Natural killer cell (primary cell): ENCODE measurements around the gene PC. TPM values are rescaled to one million over a fixed set of nuclear protein-coding genes. Genes with fewer than 3 reads are reported as not detected.

ENCODE experiments used
- ATAC-seq, 3 donors: fragments of 150-1000 bp in 2 of 3; fragments of 200-7000 bp in 1 of 3; cut with Tn5 transposase; 1 replicate in 1 of 3; 2 replicates in 2 of 3; pipeline ENCODE4 v1.10.0; 2021; ENCODE audit warnings: mild to moderate bottlenecking in 2 of 3, moderate library complexity in 2 of 3
- DNase-seq, 2 donors: peaks; one replicate each; pipeline versions ENCODE4 v3.0.0 to v3.0.0-alpha.2; 2013 to 2021; ENCODE audit warnings: mixed read lengths in 1 of 2
- H3K27ac ChIP-seq: one replicate; pipeline ENCODE4 v1.5.1; 2013; ENCODE audit warnings: mild to moderate bottlenecking, low read length
- H3K27me3 ChIP-seq: one replicate; pipeline ENCODE4 v1.6.1; 2013; ENCODE audit warnings: low read length; ENCODE audit not compliant: control insufficient read depth, insufficient read depth
- H3K36me3 ChIP-seq: one replicate; pipeline ENCODE4 v1.6.1; 2013; ENCODE audit warnings: low read length; ENCODE audit not compliant: control insufficient read depth, insufficient read depth
- H3K4me1 ChIP-seq: one replicate; pipeline ENCODE4 v1.6.1; 2013; ENCODE audit warnings: low read length; ENCODE audit not compliant: control insufficient read depth, insufficient read depth
- H3K4me3 ChIP-seq: one replicate; pipeline ENCODE4 v1.5.1; 2013; ENCODE audit warnings: low read length
- H3K9me3 ChIP-seq: one replicate; pipeline ENCODE4 v1.6.1; 2013; ENCODE audit warnings: low read length; ENCODE audit not compliant: control insufficient read depth, insufficient read depth
- H3K27ac Mint-ChIP-seq, 2 donors: one replicate each; pipeline ENCODE4 v1.8.0; 2022; ENCODE audit warnings: mild to moderate bottlenecking in 2 of 2, mixed read lengths in 2 of 2, moderate library complexity in 1 of 2
- H3K27me3 Mint-ChIP-seq, 2 donors: one replicate each; pipeline ENCODE4 v1.8.0; 2022; ENCODE audit warnings: low read depth in 2 of 2, mixed read lengths in 2 of 2
- H3K36me3 Mint-ChIP-seq: one replicate; pipeline ENCODE4 v1.8.0; 2022; ENCODE audit warnings: mixed read lengths
- H3K4me1 Mint-ChIP-seq, 2 donors: one replicate each; pipeline ENCODE4 v1.8.0; 2022; ENCODE audit warnings: mixed read lengths in 2 of 2
- H3K4me3 Mint-ChIP-seq: one replicate; pipeline ENCODE4 v1.8.0; 2022; ENCODE audit warnings: mild to moderate bottlenecking, moderate library complexity, mixed read lengths
- H3K9me3 Mint-ChIP-seq, 2 donors: one replicate each; pipeline ENCODE4 v1.8.0; 2022; ENCODE audit warnings: mixed read lengths in 2 of 2
- CTCF ChIP-seq: fragments of 200-600 bp; IDR thresholded peaks from one replicate; pipeline ENCODE4 v1.8.0; 2022; ENCODE audit warnings: antibody characterized with exemption
- WGBS: methylation state at CpG from one replicate; pipeline ENCODE4 v1.1.7; 2013; ENCODE audit warnings: missing lambda C conversion rate; ENCODE audit not compliant: insufficient coverage; 5-methylcytosine and 5-hydroxymethylcytosine counted together
- intact Hi-C: fragments of 100-400 bp; cut with micrococcal nuclease; formaldehyde crosslinking; loops from one replicate; pipeline ENCODE4 v1.14.2; 2022
- total RNA-seq, 4 donors: library from RNA; stranded (reverse); fragments of 120-200 nt in 1 of 4; gene quantifications; one replicate each; pipeline versions ENCODE4 v1.2.3 to v1.2.4, GENCODE V29; 2013 to 2022

Gene PC
- total RNA-seq, 3 donors from 2014 or later (not counting 1 experiment from before 2014, with no cell fraction given) = 4.1 to 5.9 (median 4.6) TPM

GRCh38 chr11:66846671-66847091 lies 111.5 kb downstream of the PC start:
- no peak overlapping the region for H3K4me3 ChIP-seq
- TF ChIP-seq CTCF = no peak
- 96% methylated on average over 4 of the region's 4 CpGs for WGBS

DNA sequence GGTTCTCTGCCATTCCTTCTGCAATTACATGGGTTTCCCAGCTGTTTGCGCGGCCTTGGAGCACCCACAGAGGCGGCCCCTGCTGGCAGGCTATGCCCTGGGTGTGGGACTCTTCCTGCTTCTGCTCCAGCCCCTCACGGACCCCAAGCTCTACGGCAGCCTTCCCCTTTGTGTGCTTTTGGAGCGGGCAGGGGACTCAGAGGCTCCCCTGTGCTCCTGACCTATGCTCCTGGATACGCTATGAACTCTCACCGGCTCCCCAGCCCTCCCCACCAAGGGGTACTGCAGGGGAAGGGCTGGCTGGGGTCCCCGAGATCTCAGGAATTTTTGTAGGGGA lies 112.3 kb downstream of the PC start:
- Mint-ChIP-seq H3K27me3 (no peaks in the 10 kb centered on the region), H3K4me3 (no peak overlapping the region), H3K27ac (no peak overlapping the region), H3K4me1 (peaks cover 22 to 36% of the 10 kb centered on the region in 2 donors), H3K36me3 (no peaks in the 10 kb centered on the region), H3K9me3 (no peaks in the 10 kb centered on the region)
- WGBS = 96% methylated on average over 8 of the region's 9 CpGs
- Histone ChIP-seq H3K9me3 (no peaks in the 10 kb centered on the region), H3K27ac (no peak overlapping the region), H3K4me1 (peaks cover 30% of the 10 kb centered on the region), H3K27me3 (no peaks in the 10 kb centered on the region), H3K4me3 (no peak overlapping the region), H3K36me3 (peaks cover 10% of the 10 kb centered on the region)
- no peak for ATAC-seq
- no peak for TF ChIP-seq CTCF
- intact Hi-C loops = no loop called here
- no peak for DNase-seq

More at GRCh38 chr11:66846671-66847091, 111.5 kb downstream of the PC start:
- Histone ChIP-seq H3K36me3 (peaks cover 10% of the 10 kb centered on the region), H3K4me1 (peaks cover 22% of the 10 kb centered on the region), H3K27ac (no peak overlapping the region), H3K9me3 (no peaks in the 10 kb centered on the region), H3K27me3 (no peaks in the 10 kb centered on the region)
- peak overlapping the region; percentile 9 for H3K4me3 Mint-ChIP-seq
- no peaks in the 10 kb centered on the region for H3K9me3 Mint-ChIP-seq
- peaks cover 15 to 30% of the 10 kb centered on the region in 2 donors for H3K4me1 Mint-ChIP-seq
- no peaks in the 10 kb centered on the region for H3K36me3 Mint-ChIP-seq
- no peaks in the 10 kb centered on the region for H3K27me3 Mint-ChIP-seq
- DNase-seq (no peak), ATAC-seq (no peak)
- peak overlapping the region in 1 of 2 donors; percentile 29 for H3K27ac Mint-ChIP-seq
- intact Hi-C loops = no loop called here

DNA sequence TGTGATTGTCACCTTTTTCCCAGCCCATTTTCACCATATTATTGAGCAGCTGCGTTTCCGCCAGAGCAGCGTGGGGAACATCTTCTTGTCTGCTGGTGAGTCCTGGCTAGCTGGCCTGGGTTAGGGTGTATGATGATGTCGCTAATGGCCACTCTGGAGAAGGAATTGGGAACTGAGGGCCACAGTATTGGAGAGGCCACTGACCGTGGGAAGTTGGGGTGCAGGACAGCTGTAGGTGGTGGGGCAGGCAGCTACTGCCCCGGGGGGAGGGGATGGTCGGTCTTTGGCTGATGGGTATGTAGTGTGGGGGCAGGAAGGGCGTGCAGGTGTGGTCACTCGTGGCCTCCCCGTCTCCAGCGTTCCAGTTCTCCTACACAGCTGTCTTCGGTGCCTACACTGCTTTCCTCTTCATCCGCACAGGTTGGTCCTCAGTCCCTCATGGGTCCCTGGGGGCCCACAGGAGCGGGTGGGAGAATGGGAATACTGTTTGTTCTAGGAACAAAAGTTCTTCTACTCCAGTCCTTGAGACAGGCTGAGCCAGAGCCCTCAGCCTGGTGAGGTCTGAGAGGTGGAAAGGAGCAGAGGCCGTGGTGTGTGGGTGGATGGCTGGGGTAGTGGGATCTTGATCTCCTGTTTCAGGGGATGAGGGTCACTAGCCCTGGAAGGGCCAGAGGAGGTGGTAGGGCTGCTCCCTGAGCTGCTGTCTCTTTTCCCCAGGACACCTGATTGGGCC lies 112.9 kb downstream of the PC start:
- DNase-seq (no peak), ATAC-seq (no peak)
- H3K9me3 ChIP-seq = no peaks in the 10 kb centered on the region
- no peaks in the 10 kb centered on the region for H3K36me3 Mint-ChIP-seq
- H3K27me3 Mint-ChIP-seq = no peaks in the 10 kb centered on the region
- no peaks in the 10 kb centered on the region for H3K9me3 Mint-ChIP-seq
- H3K36me3 ChIP-seq = peaks cover 10% of the 10 kb centered on the region
- H3K27ac Mint-ChIP-seq = peak overlapping the region in 1 of 2 donors; percentile 97
- no peak overlapping the region for H3K4me3 ChIP-seq
- no peak overlapping the region for H3K27ac ChIP-seq
- peaks cover 27 to 38% of the 10 kb centered on the region in 2 donors for H3K4me1 Mint-ChIP-seq
- no peak for TF ChIP-seq CTCF
- WGBS = 95% methylated on average over 15 of the region's 15 CpGs
- intact Hi-C loops = no loop called here
- peak overlapping the region; percentile 94 for H3K4me3 Mint-ChIP-seq
- H3K4me1 ChIP-seq = peaks cover 36% of the 10 kb centered on the region
- H3K27me3 ChIP-seq = no peaks in the 10 kb centered on the region
